Right lobe of liver (tissue), 4 donors: ENCODE measurements around the gene DLGAP3.

Experiments
- CTCF ChIP-seq, 4 donors: fragments of 200-600 bp in 3 of 4; fragments of 450-650 bp in 1 of 4; IDR thresholded peaks; one replicate each; pipeline versions ENCODE4 v1.5.1 to v1.8.0; 2016 to 2022; ENCODE audit warnings: antibody characterized with exemption in 4 of 4, mild to moderate bottlenecking in 2 of 4
- POLR2A ChIP-seq: fragments of 450-650 bp; IDR thresholded peaks from one replicate; pipeline ENCODE4 v1.6.1; 2017; ENCODE audit warnings: antibody characterized with exemption, mild to moderate bottlenecking
- donor health status: DM: no; HTN: no; CAD: no.
- donor health status: DM: no; HTN: no; CAD: no.
- donor health status: DM: no; HTN: yes; CAD: no.

DNA sequence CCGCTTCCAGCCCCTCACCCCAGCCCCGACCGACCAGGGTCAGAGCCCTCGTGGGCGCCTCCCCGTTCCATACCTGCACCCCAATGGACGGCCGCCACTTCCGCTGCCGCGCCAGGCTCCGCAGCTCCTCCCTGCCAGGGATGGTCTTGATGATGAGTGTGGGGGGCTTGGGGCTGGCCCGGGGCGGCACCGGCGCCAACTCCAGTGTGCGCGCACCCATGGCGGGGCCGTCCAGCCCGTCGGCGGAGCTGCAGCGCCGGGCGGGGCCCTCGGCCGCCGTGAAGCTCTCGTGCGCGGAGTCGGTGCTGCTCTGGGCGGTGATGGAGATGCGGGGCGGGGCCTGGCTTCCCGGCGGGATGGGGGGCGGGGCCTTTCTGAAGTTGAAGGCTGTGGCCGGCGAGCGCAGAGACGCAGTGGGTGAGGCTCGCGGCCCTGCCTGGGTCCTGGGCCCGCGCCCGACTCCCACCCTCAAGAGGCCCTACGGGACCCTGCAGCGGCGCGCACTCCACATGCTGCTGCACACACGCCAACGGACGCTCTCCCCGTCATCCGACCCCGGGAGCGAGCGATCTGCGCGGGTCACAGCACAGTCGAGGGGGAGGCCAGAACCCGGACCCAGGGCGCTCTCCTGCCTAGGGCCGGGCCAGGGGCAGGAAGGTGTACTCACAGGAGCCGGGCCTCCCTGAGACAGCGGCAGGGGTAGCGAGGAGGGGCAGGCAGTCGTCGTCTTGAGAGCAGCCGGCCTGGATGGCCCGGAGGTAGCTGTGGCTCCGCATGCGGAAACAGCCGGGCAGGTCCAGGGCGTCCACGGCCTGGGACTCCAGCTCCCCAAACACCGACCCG lies 43.8 kb downstream of the DLGAP3 start:
- TF ChIP-seq CTCF (IDR thresholded peaks at IDR 0.05), result no peak
- no peak for TF ChIP-seq POLR2A
